DND-41 (cell line): ENCODE measurements around the gene FBLN1.

Source experiments
- ATAC-seq: fragments of 200-7000 bp; cut with Tn5 transposase; 3 replicates; pipeline ENCODE4 v1.9.1; 2021; ENCODE audit warnings: low read depth; ENCODE audit not compliant: insufficient read depth
- DNase-seq: peaks from one replicate; pipeline ENCODE4 v3.0.0-alpha.2; 2020
- H2AFZ ChIP-seq: 2 replicates; pipeline ENCODE4 v1.6.0; 2012; ENCODE audit warnings: low read depth, low read length
- H3K27ac ChIP-seq: 2 replicates; pipeline ENCODE4 v1.5.1; 2012; ENCODE audit warnings: low read length, inconsistent platforms
- H3K27me3 ChIP-seq: fragments of 200-600 bp; sonication (generic); 2 replicates; pipeline ENCODE4 v1.6.0; 2012; ENCODE audit warnings: low read length, mild to moderate bottlenecking, inconsistent platforms; ENCODE audit not compliant: insufficient read depth, poor library complexity
- H3K36me3 ChIP-seq: 2 replicates; pipeline ENCODE4 v1.5.1; 2012; ENCODE audit warnings: low read length, inconsistent platforms; ENCODE audit not compliant: insufficient read depth
- H3K4me1 ChIP-seq: 2 replicates; pipeline ENCODE4 v1.5.1; 2012; ENCODE audit warnings: mild to moderate bottlenecking, low read length; ENCODE audit not compliant: insufficient read depth
- H3K4me2 ChIP-seq: 2 replicates; pipeline ENCODE4 v1.6.0; 2012; ENCODE audit warnings: mild to moderate bottlenecking, moderate library complexity, low read length, inconsistent platforms; ENCODE audit not compliant: insufficient read depth
- H3K4me3 ChIP-seq, 2 experiments: fragments of 200-600 bp in 1 of 2; shearing (Covaris generic) in 1 of 2; 2 replicates each; pipeline ENCODE4 v1.5.1; 2012 to 2016; ENCODE audit warnings: inconsistent platforms in 2 of 2, low read length in 2 of 2, mild to moderate bottlenecking in 2 of 2, low read depth in 1 of 2, moderate library complexity in 1 of 2
- H3K79me2 ChIP-seq: 2 replicates; pipeline ENCODE4 v1.6.0; 2012; ENCODE audit warnings: low read length, inconsistent platforms; ENCODE audit not compliant: insufficient read depth
- H3K9ac ChIP-seq: 2 replicates; pipeline ENCODE4 v1.6.0; 2012; ENCODE audit warnings: low read depth, mild to moderate bottlenecking, inconsistent platforms, low read length, moderate library complexity
- H3K9me3 ChIP-seq: 2 replicates; pipeline ENCODE4 v1.5.1; 2012; ENCODE audit warnings: low read length, moderate library complexity, mild to moderate bottlenecking, inconsistent platforms; ENCODE audit not compliant: insufficient read depth, severe bottlenecking
- H4K20me1 ChIP-seq: 2 replicates; pipeline ENCODE4 v1.6.0; 2012; ENCODE audit warnings: low read length; ENCODE audit not compliant: insufficient read depth
- EZH2 ChIP-seq: IDR thresholded peaks from 3 replicates; pipeline ENCODE4 v1.6.1; 2012; ENCODE audit warnings: borderline replicate concordance, low read depth, mild to moderate bottlenecking, moderate library complexity, low read length, inconsistent platforms; ENCODE audit not compliant: severe bottlenecking
- TF ChIP-seq, protein P1 (sequence below): IDR thresholded peaks from 2 replicates; pipeline ENCODE4 v1.5.1; 2012; ENCODE audit warnings: borderline replicate concordance, low read length, moderate library complexity, mild to moderate bottlenecking; ENCODE audit not compliant: poor library complexity, severe bottlenecking; ENCODE audit errors: extremely low read depth

FBLN1 gene

DNA sequence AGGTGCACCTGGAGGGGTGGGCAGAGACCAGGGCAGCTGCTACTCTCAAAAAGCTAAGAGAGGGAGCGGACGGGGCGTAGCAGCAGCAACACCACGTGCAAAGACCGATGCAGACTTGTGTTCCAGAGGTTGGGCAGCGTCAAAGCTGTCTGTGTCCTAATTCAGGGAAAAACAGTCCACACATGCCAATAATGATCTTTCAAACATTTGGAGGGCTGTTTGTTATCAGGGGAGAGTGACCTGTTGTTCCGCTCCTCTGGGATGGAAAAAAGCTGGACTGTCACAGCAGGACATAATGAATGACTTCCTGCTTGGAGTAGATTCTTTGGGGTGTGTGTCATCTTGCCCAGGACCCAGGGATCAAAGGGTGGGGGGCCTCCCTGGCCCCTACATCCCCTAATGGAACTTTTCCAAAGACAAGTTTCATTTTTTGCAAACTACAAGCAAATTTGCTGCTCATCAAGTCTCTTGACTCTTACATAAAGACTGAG is 6.2 kb upstream of the FBLN1 start:
- Histone ChIP-seq H3K36me3 (no peaks in the 10 kb centered on the region), H2AFZ (no peak overlapping the region), H3K9ac (no peak overlapping the region), H3K27me3 (no peaks in the 10 kb centered on the region), H3K4me2 (no peak overlapping the region), H3K9me3 (no peaks in the 10 kb centered on the region), H3K4me1 (no peaks in the 10 kb centered on the region), H3K4me3 (no peak overlapping the region), H3K79me2 (no peaks in the 10 kb centered on the region), H3K27ac (no peak overlapping the region), H4K20me1 (no peaks in the 10 kb centered on the region)
- no peak for DNase-seq
- no peak for TF ChIP-seq EZH2
- TF ChIP-seq, protein P1, sequence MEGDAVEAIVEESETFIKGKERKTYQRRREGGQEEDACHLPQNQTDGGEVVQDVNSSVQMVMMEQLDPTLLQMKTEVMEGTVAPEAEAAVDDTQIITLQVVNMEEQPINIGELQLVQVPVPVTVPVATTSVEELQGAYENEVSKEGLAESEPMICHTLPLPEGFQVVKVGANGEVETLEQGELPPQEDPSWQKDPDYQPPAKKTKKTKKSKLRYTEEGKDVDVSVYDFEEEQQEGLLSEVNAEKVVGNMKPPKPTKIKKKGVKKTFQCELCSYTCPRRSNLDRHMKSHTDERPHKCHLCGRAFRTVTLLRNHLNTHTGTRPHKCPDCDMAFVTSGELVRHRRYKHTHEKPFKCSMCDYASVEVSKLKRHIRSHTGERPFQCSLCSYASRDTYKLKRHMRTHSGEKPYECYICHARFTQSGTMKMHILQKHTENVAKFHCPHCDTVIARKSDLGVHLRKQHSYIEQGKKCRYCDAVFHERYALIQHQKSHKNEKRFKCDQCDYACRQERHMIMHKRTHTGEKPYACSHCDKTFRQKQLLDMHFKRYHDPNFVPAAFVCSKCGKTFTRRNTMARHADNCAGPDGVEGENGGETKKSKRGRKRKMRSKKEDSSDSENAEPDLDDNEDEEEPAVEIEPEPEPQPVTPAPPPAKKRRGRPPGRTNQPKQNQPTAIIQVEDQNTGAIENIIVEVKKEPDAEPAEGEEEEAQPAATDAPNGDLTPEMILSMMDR = no peak
- ATAC-seq = no peak

DNA sequence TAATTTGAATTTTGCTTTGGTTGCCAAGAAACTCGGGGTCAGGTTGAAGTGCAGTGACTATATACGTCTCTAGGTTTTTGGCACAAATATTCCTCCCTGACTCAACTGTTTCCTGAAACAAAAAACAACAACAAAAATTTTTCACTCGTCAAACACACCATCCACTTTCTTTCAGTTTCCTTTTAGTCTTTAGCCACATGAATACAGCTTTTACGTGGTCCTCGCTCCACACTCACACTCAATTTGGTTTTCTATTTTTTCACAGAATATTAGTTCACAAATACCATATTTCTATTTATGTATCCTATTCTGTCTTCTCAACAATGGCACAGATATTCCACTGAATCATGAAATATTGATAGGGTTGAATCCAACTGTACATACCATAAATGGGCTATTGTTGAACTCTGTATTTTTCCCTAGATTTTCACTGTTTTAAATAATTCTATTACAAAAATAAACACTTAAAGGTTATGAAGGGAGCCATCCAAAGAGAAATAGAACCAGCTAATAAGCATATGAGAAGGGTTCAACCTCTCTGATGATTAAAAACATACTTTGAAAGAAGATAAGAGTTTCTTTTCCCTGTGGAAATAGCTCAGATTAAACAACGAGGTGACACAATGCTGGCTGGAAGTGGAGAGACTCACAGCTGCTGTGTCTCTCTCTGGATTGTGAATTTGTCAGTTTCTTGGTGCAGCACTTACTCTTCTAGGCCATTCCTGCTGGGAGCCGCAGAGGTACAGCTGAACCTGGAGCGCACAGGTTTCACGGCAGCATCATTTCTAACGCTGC is 5.1 kb upstream of the FBLN1 start:
- Histone ChIP-seq H3K27me3 (no peaks in the 10 kb centered on the region), H3K27ac (no peak overlapping the region), H3K9me3 (no peaks in the 10 kb centered on the region), H3K4me3 (no peak overlapping the region), H4K20me1 (no peaks in the 10 kb centered on the region), H3K79me2 (no peaks in the 10 kb centered on the region), H3K9ac (no peak overlapping the region), H3K4me1 (no peaks in the 10 kb centered on the region), H3K36me3 (no peaks in the 10 kb centered on the region), H2AFZ (no peak overlapping the region), H3K4me2 (no peak overlapping the region)
- no peak for DNase-seq
- no peak for ATAC-seq
- no peak for TF ChIP-seq EZH2
- TF ChIP-seq, protein P1 = no peak

DNA sequence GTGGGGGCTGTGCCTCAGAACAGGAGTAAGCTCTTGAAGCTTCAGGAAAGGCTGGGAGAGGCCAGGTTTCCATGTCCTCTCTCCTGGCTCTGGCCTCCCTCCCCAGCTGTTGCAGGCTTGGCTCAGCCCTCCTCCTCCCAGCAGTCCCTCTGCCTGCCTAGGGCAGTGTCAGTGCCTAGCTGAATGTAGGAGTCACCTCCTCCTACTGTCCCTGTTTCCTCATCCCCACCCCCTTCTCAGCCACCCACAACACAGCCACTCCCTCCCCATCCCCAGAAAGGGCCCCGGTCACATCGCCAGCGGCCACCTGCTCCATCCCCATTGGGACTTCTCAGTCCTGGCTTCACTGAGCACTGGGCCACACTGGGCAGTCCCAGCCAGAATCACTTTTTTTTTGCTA is 2.9 kb upstream of the FBLN1 start:
- Histone ChIP-seq H2AFZ (no peak overlapping the region), H3K27me3 (no peaks in the 10 kb centered on the region), H3K36me3 (no peaks in the 10 kb centered on the region), H3K4me1 (no peaks in the 10 kb centered on the region), H3K27ac (no peak overlapping the region), H3K9ac (no peak overlapping the region), H3K4me2 (no peak overlapping the region), H3K79me2 (no peaks in the 10 kb centered on the region), H4K20me1 (no peaks in the 10 kb centered on the region), H3K4me3 (no peak overlapping the region), H3K9me3 (no peaks in the 10 kb centered on the region)
- no peak for ATAC-seq
- TF ChIP-seq EZH2 = no peak
- TF ChIP-seq, protein P1 = no peak
- no peak for DNase-seq
